DMS53 treated with DMSO at 0.1 percent for 48 hours (cell line): Measurements from ENCODE around the gene WNT1.
A peak's percentile ranks its signal among the peaks of the same experiment; 100 is the strongest.

ENCODE experiments used
- DNase-seq: peaks from one replicate; lab custom pipeline; 2025; ENCODE audit not compliant: unreplicated experiment; lab: John Stamatoyannopoulos, UW

The WNT1 gene

DNA sequence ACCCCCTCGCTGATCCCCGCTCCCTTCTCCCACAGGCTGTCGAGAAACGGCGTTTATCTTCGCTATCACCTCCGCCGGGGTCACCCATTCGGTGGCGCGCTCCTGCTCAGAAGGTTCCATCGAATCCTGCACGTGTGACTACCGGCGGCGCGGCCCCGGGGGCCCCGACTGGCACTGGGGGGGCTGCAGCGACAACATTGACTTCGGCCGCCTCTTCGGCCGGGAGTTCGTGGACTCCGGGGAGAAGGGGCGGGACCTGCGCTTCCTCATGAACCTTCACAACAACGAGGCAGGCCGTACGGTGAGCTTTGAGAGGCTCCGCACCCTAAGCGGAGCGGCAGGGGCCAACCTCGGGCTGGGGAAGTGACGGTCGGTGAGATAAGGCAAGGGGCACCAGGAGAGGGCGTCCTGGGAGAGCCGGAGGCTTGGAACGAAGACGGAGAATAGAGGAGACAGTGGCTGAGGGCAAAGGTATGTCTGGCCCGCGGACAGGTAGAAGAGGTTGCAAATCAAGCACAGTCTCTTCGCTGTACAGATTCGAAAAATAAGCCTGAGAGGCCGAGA lies 2.3 kb downstream of the WNT1 start:
- peak; percentile 45 for DNase-seq

DNA sequence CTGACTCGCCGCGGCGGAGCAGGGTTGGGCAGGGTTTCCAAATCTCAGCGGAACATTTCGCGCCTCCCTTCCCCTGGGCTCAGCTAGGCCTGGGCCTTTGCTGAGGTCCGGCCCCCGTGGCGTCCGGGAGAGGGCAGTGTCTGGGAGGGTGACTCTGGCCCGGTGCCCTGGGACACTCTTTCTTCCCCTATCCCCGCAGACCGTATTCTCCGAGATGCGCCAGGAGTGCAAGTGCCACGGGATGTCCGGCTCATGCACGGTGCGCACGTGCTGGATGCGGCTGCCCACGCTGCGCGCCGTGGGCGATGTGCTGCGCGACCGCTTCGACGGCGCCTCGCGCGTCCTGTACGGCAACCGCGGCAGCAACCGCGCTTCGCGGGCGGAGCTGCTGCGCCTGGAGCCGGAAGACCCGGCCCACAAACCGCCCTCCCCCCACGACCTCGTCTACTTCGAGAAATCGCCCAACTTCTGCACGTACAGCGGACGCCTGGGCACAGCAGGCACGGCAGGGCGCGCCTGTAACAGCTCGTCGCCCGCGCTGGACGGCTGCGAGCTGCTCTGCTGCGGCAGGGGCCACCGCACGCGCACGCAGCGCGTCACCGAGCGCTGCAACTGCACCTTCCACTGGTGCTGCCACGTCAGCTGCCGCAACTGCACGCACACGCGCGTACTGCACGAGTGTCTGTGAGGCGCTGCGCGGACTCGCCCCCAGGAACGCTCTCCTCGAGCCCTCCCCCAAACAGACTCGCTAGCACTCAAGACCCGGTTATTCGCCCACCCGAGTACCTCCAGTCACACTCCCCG lies 3.0 kb downstream of the WNT1 start:
- no peak for DNase-seq

DNA sequence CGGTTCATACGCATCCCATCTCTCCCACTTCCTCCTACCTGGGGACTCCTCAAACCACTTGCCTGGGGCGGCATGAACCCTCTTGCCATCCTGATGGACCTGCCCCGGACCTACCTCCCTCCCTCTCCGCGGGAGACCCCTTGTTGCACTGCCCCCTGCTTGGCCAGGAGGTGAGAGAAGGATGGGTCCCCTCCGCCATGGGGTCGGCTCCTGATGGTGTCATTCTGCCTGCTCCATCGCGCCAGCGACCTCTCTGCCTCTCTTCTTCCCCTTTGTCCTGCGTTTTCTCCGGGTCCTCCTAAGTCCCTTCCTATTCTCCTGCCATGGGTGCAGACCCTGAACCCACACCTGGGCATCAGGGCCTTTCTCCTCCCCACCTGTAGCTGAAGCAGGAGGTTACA lies 3.6 kb downstream of the WNT1 start:
- no peak for DNase-seq

- no peak for DNase-seq
These were observed 4.4 kb downstream of the WNT1 start for GRCh38 chr12:48982397-48983080.

DNA sequence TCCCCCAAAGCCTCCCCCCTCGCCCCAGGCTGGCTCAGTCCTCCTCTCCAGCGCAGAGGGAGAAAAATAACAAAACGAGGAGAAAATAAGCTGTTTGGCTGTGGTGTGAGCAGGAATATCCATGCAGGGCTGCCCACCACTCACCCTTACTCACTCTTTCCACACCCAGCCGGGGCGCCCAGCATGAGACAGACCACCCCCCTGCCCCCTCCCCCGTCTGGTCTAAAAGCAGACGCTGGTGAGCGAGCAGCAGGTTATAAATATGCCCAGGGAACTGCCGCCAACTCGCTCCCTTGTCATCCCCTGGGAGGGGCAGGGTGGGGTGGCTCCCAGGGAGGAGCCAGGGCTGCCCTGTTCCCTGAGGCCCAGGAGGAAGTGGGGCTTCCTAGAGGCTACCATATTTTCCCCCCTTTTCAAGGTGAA lies 7.4 kb downstream of the WNT1 start:
- no peak for DNase-seq

GRCh38 chr12:48985901-48986300 lies 7.8 kb downstream of the WNT1 start:
- no peak for DNase-seq

- no peak for DNase-seq
These were observed 8.7 kb downstream of the WNT1 start for GRCh38 chr12:48986720-48987291.

- DNase-seq = peak; percentile 54
These were observed 10.0 kb downstream of the WNT1 start for GRCh38 chr12:48988030-48988649.

GRCh38 chr12:48990552-48990951 lies 12.4 kb downstream of the WNT1 start:
- DNase-seq = peak; percentile 68

- no peak for DNase-seq
These were observed 13.3 kb downstream of the WNT1 start for GRCh38 chr12:48991247-48992050.

GRCh38 chr12:48993787-48994186 lies 15.7 kb downstream of the WNT1 start:
- DNase-seq = no peak

DNA sequence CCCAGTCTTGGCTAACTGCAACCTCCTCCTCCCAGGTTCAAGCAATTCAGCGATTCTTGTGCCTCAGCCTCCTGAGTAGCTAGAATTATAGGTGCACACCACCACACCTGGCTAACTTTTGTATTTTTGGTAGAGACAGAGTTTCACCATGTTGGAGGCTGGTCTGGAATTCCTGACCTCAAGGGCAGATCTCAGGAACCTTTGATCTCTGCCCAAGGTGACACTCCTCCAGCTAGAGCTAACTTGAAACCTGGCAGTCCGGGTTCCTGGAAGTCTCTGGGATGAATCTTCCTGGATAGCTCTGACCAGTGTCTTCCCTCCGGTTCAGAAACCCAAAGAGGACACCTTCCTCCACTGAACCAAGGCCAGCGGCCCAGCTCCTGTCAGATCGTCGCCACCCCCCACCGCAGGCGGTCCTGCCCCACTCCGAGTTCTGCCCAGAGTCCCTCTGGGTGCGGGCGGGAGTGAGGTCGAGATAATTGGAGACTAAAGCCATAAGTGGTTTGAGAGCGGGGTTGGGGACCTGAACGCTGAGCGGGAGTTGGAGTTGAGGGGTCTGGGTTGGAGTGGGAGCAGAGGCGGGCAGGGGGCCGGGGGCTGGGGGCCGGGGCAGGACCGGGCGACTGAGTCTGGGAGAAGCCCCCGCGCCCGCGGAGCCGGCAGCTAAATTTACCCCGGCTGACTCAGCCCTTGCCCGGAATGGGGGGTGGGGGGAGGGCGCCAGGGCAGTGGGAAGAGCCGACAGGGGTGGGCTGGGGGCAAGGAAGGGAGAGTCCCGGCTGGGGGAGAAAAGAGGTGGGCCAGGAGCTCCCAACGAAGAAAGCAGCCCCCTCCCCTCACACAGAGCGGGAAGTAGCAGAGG lies 16.3 kb downstream of the WNT1 start:
- no peak for DNase-seq

- DNase-seq = peak; percentile 73
These were observed 17.2 kb downstream of the WNT1 start for GRCh38 chr12:48995086-48995879.

GRCh38 chr12:48996794-48997718 lies 18.9 kb downstream of the WNT1 start:
- DNase-seq = peak; percentile 70

DNA sequence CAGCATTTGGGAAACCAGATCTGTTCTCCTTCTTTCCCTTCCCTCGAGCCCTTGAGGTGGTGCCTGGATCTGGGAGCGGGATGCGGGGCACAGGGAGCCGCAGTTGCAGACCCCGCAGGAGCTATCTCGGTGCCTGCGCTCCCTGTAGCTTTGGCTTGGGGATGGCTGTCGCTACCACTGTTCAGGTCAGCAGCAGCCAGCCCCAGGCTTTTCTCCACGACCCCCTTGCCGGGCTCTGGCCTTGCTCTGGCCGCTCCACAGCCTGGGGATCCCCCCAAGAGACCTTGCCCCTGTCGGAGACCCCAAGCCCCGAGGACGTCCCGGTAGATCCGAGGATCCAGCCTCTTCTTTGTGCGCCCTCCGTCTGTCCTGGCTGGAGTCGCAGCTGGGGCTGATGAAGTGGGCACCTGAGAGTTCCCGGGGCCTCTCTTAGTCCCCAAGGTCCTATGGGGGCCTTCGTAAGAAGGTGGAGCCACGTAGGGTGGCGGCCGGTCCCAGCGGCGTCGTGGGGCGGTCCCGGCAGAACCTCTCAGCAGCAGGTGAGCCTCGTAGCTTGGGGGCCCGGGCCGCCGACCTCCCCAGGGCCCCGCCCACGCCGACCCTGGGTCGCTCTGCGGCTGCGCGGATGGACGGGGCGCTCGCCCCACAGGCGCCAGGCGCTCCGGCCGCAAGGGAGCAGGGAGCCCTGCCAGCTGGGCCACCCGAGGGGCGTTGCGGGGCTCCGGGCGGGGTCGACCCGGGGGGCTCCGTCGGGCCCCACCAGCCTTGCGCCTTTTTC lies 19.8 kb downstream of the WNT1 start:
- peak; percentile 45 for DNase-seq

DNA sequence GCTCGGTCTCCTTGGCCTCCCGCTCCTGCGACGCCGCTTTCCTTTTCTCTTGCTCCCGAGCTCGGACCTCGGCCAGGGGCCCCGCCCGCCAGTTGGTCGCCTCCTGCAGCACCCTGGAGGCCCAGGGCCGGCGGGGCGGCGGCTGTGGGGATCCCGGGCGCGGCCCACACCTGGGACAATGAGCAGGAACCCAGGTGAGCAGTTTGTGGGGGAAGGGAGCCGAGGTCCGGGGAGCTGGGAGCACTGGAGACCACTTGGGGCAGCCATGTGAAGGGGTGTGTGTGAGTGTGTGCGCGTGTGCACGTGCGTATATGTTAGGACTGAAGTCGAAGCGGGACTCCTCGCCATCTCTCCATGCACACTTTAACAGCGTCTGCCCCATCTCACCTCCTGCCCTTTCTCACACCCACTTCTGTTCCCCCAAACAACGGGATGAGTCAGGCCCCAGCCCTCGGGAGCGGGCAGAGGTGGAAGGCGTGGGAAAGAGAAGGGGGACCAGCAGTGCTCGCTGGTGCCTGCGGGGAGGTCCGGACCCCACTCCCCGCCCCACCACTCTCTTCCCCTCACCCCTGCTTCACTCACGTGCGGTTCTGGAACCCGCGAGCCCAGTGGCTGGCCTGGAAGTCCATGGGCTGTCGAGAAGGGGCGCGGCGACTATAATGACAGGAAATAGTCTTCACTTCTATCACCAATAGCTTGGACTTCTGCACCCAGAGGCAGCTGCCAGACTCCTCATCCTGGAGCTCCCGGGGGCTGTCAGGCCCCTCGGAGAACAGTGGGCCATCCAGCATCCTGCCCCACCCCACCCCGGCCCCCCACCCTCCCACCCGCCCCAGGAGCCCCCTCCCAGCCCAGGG lies 20.6 kb downstream of the WNT1 start:
- no peak for DNase-seq
